SK-N-SH (cell line): ENCODE results near the gene CHST11. TPM values are rescaled to one million over a fixed set of nuclear protein-coding genes. Genes with fewer than 3 reads are reported as not detected.

ENCODE experiments used
- CTCF ChIA-PET: fragments of 300-600, 350-600 bp; formaldehyde crosslinking; extraction: SDS; loops from one replicate; lab custom pipeline; 2021; lab: Yijun Ruan, JAX
- POLR2A ChIA-PET: fragments of 350-600 bp; sonication (Branson Sonifier 250); formaldehyde crosslinking; extraction: SDS; loops from one replicate; lab custom pipeline; 2020; ENCODE audit warnings: antibody characterized with exemption, inconsistent platforms; lab: Yijun Ruan, JAX
- DNase-seq: peaks from one replicate; pipeline ENCODE4 v3.0.0; 2012
- H2AFZ ChIP-seq: fragments of 200-600 bp; sonication (generic); 2 replicates; pipeline ENCODE4 v1.8.1; 2016; ENCODE audit warnings: antibody characterized with exemption, mild to moderate bottlenecking, low read depth
- H3F3A ChIP-seq: fragments of 200-600 bp; sonication (generic); replicated peaks from 2 replicates; pipeline ENCODE3; 2016; ENCODE audit warnings: antibody characterized with exemption, mild to moderate bottlenecking; ENCODE audit not compliant: insufficient read depth
- H3K27ac ChIP-seq, 2 experiments: fragments of 200-500 bp in 1 of 2; fragments of 200-600 bp in 1 of 2; sonication (Bioruptor generic) in 1 of 2; sonication (generic), shearing (Covaris generic) in 1 of 2; 2 replicates each; pipeline versions ENCODE4 v1.5.1 to v1.6.1; 2014 to 2016; ENCODE audit warnings: low read depth in 2 of 2, inconsistent platforms in 1 of 2, low read length in 1 of 2, mild to moderate bottlenecking in 1 of 2, mixed read lengths in 1 of 2
- H3K27me3 ChIP-seq: fragments of 200-600 bp; sonication (generic), shearing (Covaris generic); 2 replicates; pipeline ENCODE4 v1.6.1; 2016; ENCODE audit warnings: mixed run types; ENCODE audit not compliant: insufficient read depth
- H3K36me3 ChIP-seq, 2 experiments: fragments of 200-500 bp in 1 of 2; fragments of 200-600 bp in 1 of 2; sonication (Bioruptor generic) in 1 of 2; sonication (generic) in 1 of 2; replicated peaks in 1 of 2; 2 replicates each; pipeline versions ENCODE3 to v1.5.1; 2014 to 2016; ENCODE audit warnings: low read length in 1 of 2, mild to moderate bottlenecking in 1 of 2; ENCODE audit not compliant: insufficient read depth in 2 of 2, control insufficient read depth in 1 of 2
- H3K4me1 ChIP-seq, 2 experiments: fragments of 200-500 bp in 1 of 2; fragments of 200-600 bp in 1 of 2; sonication (Bioruptor generic) in 1 of 2; sonication (generic), shearing (Covaris generic) in 1 of 2; 2 replicates each; pipeline versions ENCODE4 v1.5.1 to v1.6.1; 2014 to 2016; ENCODE audit warnings: low read depth in 1 of 2, low read length in 1 of 2, mixed run types in 1 of 2; ENCODE audit not compliant: insufficient read depth in 2 of 2, control insufficient read depth in 1 of 2
- H3K4me2 ChIP-seq: fragments of 200-600 bp; sonication (generic), shearing (Covaris generic); 2 replicates; pipeline ENCODE4 v1.6.1; 2017; ENCODE audit warnings: mixed run types
- H3K4me3 ChIP-seq, 2 experiments: fragments of 200-500 bp in 1 of 2; fragments of 200-600 bp in 1 of 2; sonication (Bioruptor generic) in 1 of 2; sonication (generic), shearing (Covaris generic) in 1 of 2; 2 replicates each; pipeline versions ENCODE4 v1.5.1 to v1.8.1; 2014 to 2016; ENCODE audit warnings: low read depth in 2 of 2, inconsistent platforms in 1 of 2, low read length in 1 of 2, mild to moderate bottlenecking in 1 of 2, mixed read lengths in 1 of 2, moderate library complexity in 1 of 2
- H3K79me2 ChIP-seq: fragments of 200-600 bp; sonication (generic); 2 replicates; pipeline ENCODE4 v1.8.1; 2017; ENCODE audit warnings: mild to moderate bottlenecking; ENCODE audit not compliant: insufficient read depth
- H3K9ac ChIP-seq: fragments of 200-600 bp; sonication (generic); 2 replicates; pipeline ENCODE4 v1.6.1; 2017; ENCODE audit warnings: mixed run types
- H3K9me2 ChIP-seq: fragments of 200-600 bp; sonication (generic); 2 replicates; pipeline ENCODE4 v1.6.1; 2017; ENCODE audit warnings: mixed run types
- H3K9me3 ChIP-seq: fragments of 200-600 bp; sonication (generic); 2 replicates; pipeline ENCODE4 v1.6.1; 2017; ENCODE audit warnings: mixed run types, mild to moderate bottlenecking, moderate library complexity
- H4K20me1 ChIP-seq: fragments of 200-600 bp; sonication (generic); 2 replicates; pipeline ENCODE4 v1.6.1; 2017; ENCODE audit warnings: mild to moderate bottlenecking, mixed run types; ENCODE audit not compliant: insufficient read depth
- CHD2 ChIP-seq: fragments of 150-350 bp; IDR thresholded peaks from 2 replicates; pipeline ENCODE4 v1.6.1; 2018; ENCODE audit warnings: low read length; ENCODE audit not compliant: partially characterized antibody
- ELF1 ChIP-seq: IDR thresholded peaks from 2 replicates; pipeline ENCODE4 v1.4.0; 2012
- EZH2phosphoT487 ChIP-seq: fragments of 200-600 bp; sonication (generic); IDR thresholded peaks from 2 replicates; pipeline ENCODE4 v1.6.1; 2017; ENCODE audit warnings: low read depth, mixed run types, mild to moderate bottlenecking, antibody characterized with exemption, moderate library complexity, borderline replicate concordance
- FOXJ3 ChIP-seq: sonication (generic); formaldehyde crosslinking; IDR thresholded peaks from 2 replicates; pipeline ENCODE4 v1.5.1; 2020; ENCODE audit warnings: mild to moderate bottlenecking, missing genetic modification reagents
- GABPA ChIP-seq: IDR thresholded peaks from 2 replicates; pipeline ENCODE4 v1.4.0; 2012; ENCODE audit warnings: low read depth, mild to moderate bottlenecking
- MEF2A ChIP-seq: IDR thresholded peaks from 2 replicates; pipeline ENCODE4 v1.4.0; 2012; ENCODE audit warnings: low read depth, borderline replicate concordance
- POLR2AphosphoS5 ChIP-seq: IDR thresholded peaks from 2 replicates; pipeline ENCODE4 v1.6.1; 2012; ENCODE audit warnings: low read depth, low read length
- RAD21 ChIP-seq: IDR thresholded peaks from 2 replicates; pipeline ENCODE4 v1.6.1; 2012; ENCODE audit warnings: mild to moderate bottlenecking, low read length
- RXRA ChIP-seq: IDR thresholded peaks from 2 replicates; pipeline ENCODE4 v1.4.0; 2012; ENCODE audit warnings: low read depth, mild to moderate bottlenecking, borderline replicate concordance
- YY1 ChIP-seq: IDR thresholded peaks from 2 replicates; pipeline ENCODE4 v1.4.0; 2012; ENCODE audit warnings: low read depth, mild to moderate bottlenecking
- WGBS: methylation state at CpG from one replicate; pipeline ENCODE4 v1.1.6; 2017; ENCODE audit warnings: low lambda C conversion rate; 5-methylcytosine and 5-hydroxymethylcytosine counted together
- polyA plus RNA-seq, 3 experiments: library from polyadenylated mRNA; depleted of rRNA; stranded (reverse); fragments of >200 nt; gene quantifications; 2 replicates each; pipeline ENCODE4 v1.2.3, GENCODE V29; 2012
- TF ChIP-seq, protein P1 (sequence below): fragments of 150-350 bp; IDR thresholded peaks from 2 replicates; pipeline ENCODE4 v1.6.1; 2016; ENCODE audit warnings: mild to moderate bottlenecking, low read depth, low read length
- TF ChIP-seq, protein P2 (sequence below): IDR thresholded peaks from 2 replicates; pipeline ENCODE4 v1.4.0; 2012; ENCODE audit warnings: low read depth, borderline replicate concordance
- TF ChIP-seq, protein P3 (sequence below): fragments of 200-600 bp; sonication (generic); IDR thresholded peaks from 2 replicates; pipeline ENCODE4 v1.6.1; 2017; ENCODE audit warnings: antibody characterized with exemption, mild to moderate bottlenecking, moderate library complexity

The CHST11 gene
- polyA plus RNA-seq, 1 of the 3 experiments (the other 2 are of a cell fraction): 18.6 TPM

DNA sequence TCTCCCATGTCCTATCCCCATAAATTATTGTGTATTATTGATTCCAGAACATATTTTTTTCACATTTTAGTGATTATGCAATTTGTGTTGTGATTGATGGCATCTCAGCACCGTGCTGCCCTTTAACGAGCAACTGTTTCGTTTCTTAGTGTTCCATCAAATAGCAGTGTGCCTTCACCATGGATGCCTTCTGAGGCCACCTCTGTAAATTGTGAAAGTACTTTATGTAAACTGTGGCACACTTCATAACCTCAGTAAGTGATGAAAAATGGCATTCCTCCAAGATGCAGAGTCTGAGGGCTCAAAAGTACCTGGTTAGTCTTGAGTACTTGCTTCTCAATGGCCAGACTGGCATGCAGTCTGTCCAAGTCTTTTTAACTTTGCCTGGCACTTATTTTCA is 8.2 kb downstream of the CHST11 start:
- H3K27ac ChIP-seq: no peak overlapping the region
- ChIA-PET POLR2A (no interaction called here), CTCF (no interaction called here)
- no peaks in the 10 kb centered on the region for H3K27me3 ChIP-seq
- DNase-seq: no peak
- peaks cover 0 to 2% of the 10 kb centered on the region in 2 experiments; a peak in 1 of 4 replicates for H3K4me1 ChIP-seq
- H3K9me2 ChIP-seq: no peaks in the 10 kb centered on the region
- no peaks in the 10 kb centered on the region for H3K36me3 ChIP-seq
- no peaks in the 10 kb centered on the region for H3K9me3 ChIP-seq
- H3K79me2 ChIP-seq: peaks cover 26% of the 10 kb centered on the region
- no peak overlapping the region for H3K4me2 ChIP-seq
- H4K20me1 ChIP-seq: no peaks in the 10 kb centered on the region
- no peaks in the 10 kb centered on the region for H3F3A ChIP-seq
- H3K9ac ChIP-seq: no peak overlapping the region
- no peak overlapping the region for H3K4me3 ChIP-seq
- TF ChIP-seq POLR2AphosphoS5 (no peak), MEF2A (no peak), ELF1 (no peak), CHD2 (no peak), EZH2phosphoT487 (no peak), FOXJ3 (CRISPR knock-in tag) (no peak), GABPA (no peak), RAD21 (no peak), RXRA (no peak), YY1 (no peak)
- TF ChIP-seq, protein P1, sequence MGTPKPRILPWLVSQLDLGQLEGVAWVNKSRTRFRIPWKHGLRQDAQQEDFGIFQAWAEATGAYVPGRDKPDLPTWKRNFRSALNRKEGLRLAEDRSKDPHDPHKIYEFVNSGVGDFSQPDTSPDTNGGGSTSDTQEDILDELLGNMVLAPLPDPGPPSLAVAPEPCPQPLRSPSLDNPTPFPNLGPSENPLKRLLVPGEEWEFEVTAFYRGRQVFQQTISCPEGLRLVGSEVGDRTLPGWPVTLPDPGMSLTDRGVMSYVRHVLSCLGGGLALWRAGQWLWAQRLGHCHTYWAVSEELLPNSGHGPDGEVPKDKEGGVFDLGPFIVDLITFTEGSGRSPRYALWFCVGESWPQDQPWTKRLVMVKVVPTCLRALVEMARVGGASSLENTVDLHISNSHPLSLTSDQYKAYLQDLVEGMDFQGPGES: no peak
- TF ChIP-seq, protein P2, sequence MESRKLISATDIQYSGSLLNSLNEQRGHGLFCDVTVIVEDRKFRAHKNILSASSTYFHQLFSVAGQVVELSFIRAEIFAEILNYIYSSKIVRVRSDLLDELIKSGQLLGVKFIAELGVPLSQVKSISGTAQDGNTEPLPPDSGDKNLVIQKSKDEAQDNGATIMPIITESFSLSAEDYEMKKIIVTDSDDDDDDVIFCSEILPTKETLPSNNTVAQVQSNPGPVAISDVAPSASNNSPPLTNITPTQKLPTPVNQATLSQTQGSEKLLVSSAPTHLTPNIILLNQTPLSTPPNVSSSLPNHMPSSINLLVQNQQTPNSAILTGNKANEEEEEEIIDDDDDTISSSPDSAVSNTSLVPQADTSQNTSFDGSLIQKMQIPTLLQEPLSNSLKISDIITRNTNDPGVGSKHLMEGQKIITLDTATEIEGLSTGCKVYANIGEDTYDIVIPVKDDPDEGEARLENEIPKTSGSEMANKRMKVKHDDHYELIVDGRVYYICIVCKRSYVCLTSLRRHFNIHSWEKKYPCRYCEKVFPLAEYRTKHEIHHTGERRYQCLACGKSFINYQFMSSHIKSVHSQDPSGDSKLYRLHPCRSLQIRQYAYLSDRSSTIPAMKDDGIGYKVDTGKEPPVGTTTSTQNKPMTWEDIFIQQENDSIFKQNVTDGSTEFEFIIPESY: no peak
- TF ChIP-seq, protein P3, sequence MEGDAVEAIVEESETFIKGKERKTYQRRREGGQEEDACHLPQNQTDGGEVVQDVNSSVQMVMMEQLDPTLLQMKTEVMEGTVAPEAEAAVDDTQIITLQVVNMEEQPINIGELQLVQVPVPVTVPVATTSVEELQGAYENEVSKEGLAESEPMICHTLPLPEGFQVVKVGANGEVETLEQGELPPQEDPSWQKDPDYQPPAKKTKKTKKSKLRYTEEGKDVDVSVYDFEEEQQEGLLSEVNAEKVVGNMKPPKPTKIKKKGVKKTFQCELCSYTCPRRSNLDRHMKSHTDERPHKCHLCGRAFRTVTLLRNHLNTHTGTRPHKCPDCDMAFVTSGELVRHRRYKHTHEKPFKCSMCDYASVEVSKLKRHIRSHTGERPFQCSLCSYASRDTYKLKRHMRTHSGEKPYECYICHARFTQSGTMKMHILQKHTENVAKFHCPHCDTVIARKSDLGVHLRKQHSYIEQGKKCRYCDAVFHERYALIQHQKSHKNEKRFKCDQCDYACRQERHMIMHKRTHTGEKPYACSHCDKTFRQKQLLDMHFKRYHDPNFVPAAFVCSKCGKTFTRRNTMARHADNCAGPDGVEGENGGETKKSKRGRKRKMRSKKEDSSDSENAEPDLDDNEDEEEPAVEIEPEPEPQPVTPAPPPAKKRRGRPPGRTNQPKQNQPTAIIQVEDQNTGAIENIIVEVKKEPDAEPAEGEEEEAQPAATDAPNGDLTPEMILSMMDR: no peak
- H2AFZ ChIP-seq: no peak overlapping the region
- 96% methylated on average over 3 of the region's 3 CpGs for WGBS
